GM12891 (cell line): ENCODE measurements around the gene BICD1.
"Not testable (repeated sequence)": the region's sequence is repeated elsewhere in the genome, so short reads cannot be mapped to it uniquely, and the experiment has no call there.

Experiments
- DNase-seq: peaks from one replicate; pipeline ENCODE4 v3.0.0; 2011; ENCODE audit warnings: low spot score; ENCODE audit not compliant: insufficient read length
- FAIRE-seq: peaks from 2 replicates; lab custom pipeline; 2011; peaks lifted over from hg19 to GRCh38; lab: Jason Lieb, UNC
- PAX5 ChIP-seq: IDR thresholded peaks from 2 replicates; pipeline ENCODE4 v1.6.1; 2011; ENCODE audit warnings: low read length, moderate library complexity, mild to moderate bottlenecking; ENCODE audit not compliant: insufficient read depth, severe bottlenecking
- POLR2A ChIP-seq: IDR thresholded peaks from 2 replicates; pipeline ENCODE4 v1.6.1; 2011; ENCODE audit warnings: low read depth, low read length, control low read depth
- POLR2AphosphoS5 ChIP-seq: IDR thresholded peaks from 2 replicates; pipeline ENCODE4 v1.6.1; 2011; ENCODE audit warnings: low read depth, low read length, control low read depth
- POU2F2 ChIP-seq: IDR thresholded peaks from 2 replicates; pipeline ENCODE4 v1.6.1; 2011; ENCODE audit warnings: low read depth, mild to moderate bottlenecking, control low read depth, low read length, moderate library complexity
- SPI1 ChIP-seq: IDR thresholded peaks from 2 replicates; pipeline ENCODE4 v1.6.1; 2011; ENCODE audit warnings: low read depth, low read length, control low read depth
- TAF1 ChIP-seq: IDR thresholded peaks from 2 replicates; pipeline ENCODE4 v1.6.1; 2011; ENCODE audit warnings: low read depth, low read length, control low read depth

Gene BICD1

DNA sequence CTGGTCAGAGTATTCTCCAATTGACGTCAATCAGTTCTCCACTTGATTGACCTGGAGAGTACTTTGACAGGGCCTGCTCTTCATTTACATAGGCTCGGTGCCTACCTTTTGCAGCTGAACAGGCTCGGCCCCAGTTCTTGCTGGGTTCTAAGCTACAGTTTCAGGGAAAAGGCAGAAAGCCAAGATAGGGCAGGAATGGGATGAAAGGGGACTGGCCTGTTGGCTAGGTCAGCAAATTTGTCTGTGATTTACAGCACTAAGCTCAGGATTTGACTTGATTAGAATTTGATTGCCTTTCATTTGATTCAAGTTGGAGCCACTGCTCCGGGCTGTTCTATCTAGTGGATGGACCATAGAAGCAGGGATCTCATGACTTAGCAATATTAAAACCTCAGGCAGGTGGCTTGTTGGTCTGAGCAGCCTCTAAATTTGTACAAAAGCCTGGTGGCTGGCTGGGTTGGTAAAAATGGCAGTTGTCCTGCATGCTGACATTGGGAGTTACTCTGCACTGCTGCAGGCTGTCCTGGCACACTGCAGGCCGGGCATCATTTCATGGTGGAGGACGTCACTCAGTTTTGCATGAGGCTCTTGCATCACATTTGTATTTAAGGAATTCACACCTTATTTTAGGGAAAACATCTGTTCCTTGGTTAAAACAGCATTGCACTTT is 71.8 kb downstream of the BICD1 start:
- no peak for DNase-seq
- TF ChIP-seq PAX5 (no peak), POU2F2 (no peak), POLR2AphosphoS5 (no peak), POLR2A (no peak), SPI1 (no peak), TAF1 (no peak)
- peak; percentile 13 for FAIRE-seq

DNA sequence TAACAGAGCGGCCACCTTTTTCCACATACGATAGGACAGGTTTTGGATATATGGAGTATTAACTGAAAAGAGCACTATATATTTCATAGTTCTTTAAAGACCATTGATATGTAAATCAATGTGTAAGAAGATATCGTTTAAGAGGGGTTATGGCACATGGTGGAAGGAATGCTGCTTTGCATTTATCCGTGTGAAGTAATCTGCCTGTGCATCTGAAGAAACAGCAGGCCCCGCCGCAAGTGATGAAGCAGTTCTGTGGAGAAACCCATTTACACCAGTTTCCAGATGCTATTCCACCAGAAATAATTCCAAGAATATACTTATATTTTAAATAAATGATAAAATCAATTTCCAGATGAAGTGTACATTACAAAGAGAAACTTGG is 72.4 kb downstream of the BICD1 start:
- no peak for DNase-seq
- no peak for FAIRE-seq
- TF ChIP-seq POLR2AphosphoS5 (no peak), PAX5 (no peak), TAF1 (no peak), SPI1 (no peak), POU2F2 (no peak), POLR2A (no peak)

DNA sequence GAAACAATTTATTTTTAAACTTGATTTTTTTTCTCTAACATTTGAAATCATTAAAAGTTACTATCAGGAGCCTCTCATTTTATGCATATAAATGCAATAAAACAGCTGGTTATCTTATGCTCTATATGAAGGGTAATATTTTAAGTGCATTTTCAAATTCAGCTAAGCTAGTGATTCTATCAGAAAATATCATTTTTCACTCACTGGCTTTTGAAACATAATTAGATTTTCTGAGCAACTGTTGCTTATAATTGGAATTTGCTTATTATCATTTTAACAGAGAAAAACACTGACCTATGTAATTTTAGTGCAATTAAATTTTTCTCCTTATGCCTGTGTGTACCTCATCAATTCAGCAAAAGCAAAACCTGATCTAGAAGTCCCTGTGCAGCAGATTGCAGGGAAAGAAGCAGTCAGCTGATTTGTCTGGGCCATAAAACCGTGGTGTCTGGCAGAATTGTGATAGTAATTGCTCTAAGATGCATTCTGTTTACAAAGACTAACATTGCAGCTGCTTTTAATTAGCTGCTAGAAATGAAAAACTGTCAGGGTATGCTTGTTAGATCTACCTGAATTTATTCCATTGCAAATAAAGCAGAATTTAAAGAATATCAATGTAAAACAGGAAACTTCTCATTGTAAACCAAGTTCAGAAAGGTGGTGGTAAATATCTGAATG is 75.0 kb downstream of the BICD1 start:
- DNase-seq (no peak), FAIRE-seq (no peak)
- TF ChIP-seq POLR2A: no peak
- no peak for TF ChIP-seq POU2F2
- TF ChIP-seq SPI1: no peak
- no peak for TF ChIP-seq TAF1
- no peak for TF ChIP-seq POLR2AphosphoS5
- TF ChIP-seq PAX5: no peak

DNA sequence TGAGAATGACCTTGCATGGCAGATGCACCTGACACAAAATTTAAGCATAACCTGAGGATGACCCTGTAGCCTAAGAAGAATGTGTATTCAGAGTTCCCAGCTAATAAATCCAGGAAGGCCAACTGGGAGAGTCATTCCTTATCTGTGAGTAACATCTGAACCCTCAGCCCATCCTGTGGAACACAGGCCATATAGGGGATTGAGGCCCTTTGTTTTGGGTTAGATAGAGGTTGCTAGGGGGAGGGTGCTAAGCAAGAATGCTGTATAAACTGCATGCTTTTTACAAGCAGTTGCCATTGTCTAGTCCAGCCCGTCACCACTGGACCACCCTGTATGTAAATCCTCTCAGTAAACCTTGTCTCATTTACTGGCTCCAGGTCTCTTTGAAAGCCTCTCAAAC is 77.0 kb downstream of the BICD1 start:
- no peak for DNase-seq
- TF ChIP-seq TAF1 (no peak), PAX5 (no peak), POLR2A (no peak), POLR2AphosphoS5 (no peak), SPI1 (no peak), POU2F2 (no peak)
- FAIRE-seq: no peak

DNA sequence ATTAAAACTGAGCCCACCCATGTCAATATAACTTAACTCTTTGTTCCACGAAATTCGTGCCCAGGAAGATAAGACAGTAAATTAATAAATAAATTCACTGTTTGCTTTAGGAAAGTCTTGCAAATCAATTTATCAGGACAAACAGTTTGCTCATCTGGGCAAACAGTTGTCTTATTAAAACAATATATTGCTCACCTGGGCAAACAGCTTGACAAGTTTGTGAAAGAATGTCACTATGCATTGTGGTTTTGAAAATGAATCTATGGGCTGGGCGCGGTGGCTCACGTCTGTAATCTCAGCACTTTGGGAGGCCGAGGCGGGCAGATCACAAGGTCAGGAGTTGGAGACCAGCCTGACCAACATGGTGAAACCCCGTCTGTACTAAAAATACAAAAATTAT is 80.5 kb downstream of the BICD1 start:
- DNase-seq, FAIRE-seq: not testable (repeated sequence)

DNA sequence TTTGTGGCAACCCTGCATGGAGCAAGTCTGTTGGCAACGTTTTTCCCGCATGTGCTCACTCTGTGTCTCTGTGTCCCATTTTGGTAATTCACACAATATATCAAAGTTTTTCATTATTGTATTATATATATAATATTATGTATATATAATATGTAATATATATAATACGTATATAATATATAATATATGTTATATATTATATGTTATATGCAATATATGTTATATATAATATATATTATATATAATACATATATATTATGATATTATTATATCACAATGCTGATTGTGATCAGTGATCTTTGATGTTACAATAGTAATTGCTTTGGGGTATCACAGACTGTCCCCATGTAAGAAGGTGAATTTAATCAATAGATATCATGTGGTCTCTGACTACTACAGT is 84.8 kb downstream of the BICD1 start:
- DNase-seq (no peak), FAIRE-seq (no peak)
- TF ChIP-seq TAF1 (no peak), PAX5 (no peak), POLR2A (no peak), POU2F2 (no peak), SPI1 (no peak), POLR2AphosphoS5 (no peak)

DNA sequence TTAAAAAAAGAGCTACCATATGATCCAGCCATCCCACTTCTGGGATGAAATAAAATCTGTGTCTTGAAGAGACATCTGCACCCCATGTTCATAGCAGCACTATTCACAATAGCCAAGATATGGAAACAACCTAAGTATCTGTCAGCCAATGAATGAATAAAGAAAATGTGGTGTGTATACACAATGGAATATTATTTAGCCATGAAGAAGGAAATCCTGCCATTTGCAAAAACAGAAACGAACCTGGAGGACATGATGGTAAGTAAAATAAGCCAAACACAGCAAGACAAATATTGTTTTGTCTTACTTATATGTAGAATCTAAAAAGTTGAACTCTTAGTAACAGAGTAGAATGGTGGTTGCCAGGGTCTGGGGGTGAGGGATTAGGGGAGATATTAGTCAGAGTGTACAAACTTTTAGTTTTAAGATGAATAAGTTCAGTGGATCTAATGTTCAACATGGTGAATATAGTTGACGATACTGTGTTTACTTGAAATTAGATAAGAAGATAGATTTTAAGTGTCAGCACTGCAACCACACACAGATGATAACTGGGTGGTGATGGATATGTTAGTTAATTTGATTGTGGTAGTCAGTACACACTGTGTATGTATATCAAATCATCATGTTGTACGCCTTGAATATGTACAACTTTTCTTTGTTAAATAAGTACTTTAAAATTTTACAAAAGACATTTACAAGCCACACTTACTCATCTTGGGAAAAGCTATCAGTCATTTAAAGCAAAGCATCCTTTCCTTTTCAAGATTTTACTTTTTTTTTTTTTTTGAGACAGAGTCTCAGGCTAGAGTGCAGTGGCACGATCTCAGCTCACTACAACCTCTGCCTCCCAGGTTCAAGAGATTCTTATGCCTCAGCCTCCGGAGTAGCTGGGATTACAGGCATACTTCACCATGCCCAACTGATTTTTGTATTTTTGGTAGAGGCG is 89.9 kb downstream of the BICD1 start:
- DNase-seq (no peak), FAIRE-seq (no peak)

DNA sequence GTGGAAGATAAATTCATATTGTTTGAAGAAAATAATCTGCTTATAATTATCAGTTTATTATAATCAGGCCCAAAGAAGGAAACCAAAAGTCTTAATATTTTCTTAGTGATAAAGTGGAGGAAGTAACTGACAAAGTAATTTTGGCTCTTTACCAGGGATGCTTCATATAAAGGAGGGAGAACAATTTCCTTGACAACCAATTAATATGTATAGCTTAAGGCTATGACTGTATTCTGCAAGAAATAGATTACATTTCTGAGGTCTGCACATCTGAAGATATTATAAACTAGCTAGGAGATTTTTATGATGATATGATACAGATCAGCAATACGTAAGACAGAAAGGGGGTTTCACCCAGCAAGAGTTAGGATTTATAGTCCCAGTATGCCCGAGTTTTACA is 90.8 kb downstream of the BICD1 start:
- DNase-seq: no peak
- FAIRE-seq: no peak
- TF ChIP-seq POU2F2: no peak
- TF ChIP-seq PAX5: no peak
- no peak for TF ChIP-seq POLR2A
- no peak for TF ChIP-seq TAF1
- TF ChIP-seq SPI1: no peak
- TF ChIP-seq POLR2AphosphoS5: no peak

More for the DNA sequence above, 89.9 kb downstream of the BICD1 start:
- no peak for TF ChIP-seq SPI1

DNA sequence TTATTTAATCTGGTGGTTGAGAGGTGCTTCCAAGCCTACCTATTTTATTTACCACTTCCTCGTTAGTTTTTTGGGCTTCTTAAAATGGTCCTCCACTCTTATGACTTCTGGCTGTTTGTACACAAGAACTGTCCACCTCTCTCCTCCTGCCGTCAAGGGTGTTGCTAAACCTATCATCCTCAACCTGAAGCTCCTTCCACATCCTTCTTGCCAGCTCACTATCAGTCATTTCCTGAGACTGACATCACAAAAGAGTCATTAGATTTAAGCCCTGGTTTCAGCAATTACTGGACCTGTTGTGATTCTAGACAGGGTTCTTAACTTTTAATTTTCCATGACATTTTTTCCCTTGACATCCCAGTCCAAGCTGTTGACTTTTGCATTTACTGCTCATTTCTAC is 91.9 kb downstream of the BICD1 start:
- FAIRE-seq (peak; percentile 68), DNase-seq (no peak)

DNA sequence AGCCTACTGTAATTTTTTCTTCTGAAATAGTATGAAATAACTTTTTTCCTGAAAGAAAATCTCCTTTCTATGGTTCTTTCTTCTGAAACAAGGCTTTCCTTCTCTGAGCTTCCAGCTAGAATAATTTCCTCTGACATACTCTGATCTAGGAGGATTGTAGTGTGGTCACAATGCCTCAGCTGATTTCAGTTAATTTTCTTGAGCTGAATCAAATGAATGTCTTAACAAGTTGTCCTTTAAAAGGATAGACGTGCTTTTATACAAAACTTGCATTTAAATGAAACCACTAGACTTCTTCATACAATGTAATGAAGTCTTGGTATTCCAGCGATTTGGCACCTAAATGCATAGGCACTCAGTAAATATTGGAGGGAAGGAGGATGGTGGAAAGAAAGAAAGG is 94.4 kb downstream of the BICD1 start:
- TF ChIP-seq POU2F2: no peak
- FAIRE-seq: no peak

More for the DNA sequence above, 91.9 kb downstream of the BICD1 start:
- TF ChIP-seq POLR2A (no peak), POLR2AphosphoS5 (no peak), TAF1 (no peak), POU2F2 (no peak), SPI1 (no peak), PAX5 (no peak)

More for the DNA sequence above, 94.4 kb downstream of the BICD1 start:
- DNase-seq: no peak
